HG03097 (cell line): ENCODE data around the gene YPEL5.

Experiments
- ATAC-seq: cut with Tn5 transposase; IDR thresholded peaks from one replicate; pipeline ENCODE4 v1.9.1; 2021; ENCODE audit not compliant: unreplicated experiment, low FRiP score

Gene YPEL5

GRCh38 chr2:30164131-30164925 is 17.5 kb downstream of the YPEL5 start:
- no peak for ATAC-seq

GRCh38 chr2:30165050-30165520 is 18.3 kb downstream of the YPEL5 start:
- ATAC-seq, result peak; percentile 71

- no peak for ATAC-seq
These were observed 18.8 kb downstream of the YPEL5 start for GRCh38 chr2:30165617-30166016.

- no peak for ATAC-seq
These were observed 25.8 kb downstream of the YPEL5 start for GRCh38 chr2:30172627-30173026.

GRCh38 chr2:30177440-30177839 is 30.6 kb downstream of the YPEL5 start:
- ATAC-seq, result no peak

- no peak for ATAC-seq
These were observed 31.1 kb downstream of the YPEL5 start for GRCh38 chr2:30177956-30178355.

- no peak for ATAC-seq
These were observed 32.0 kb downstream of the YPEL5 start for GRCh38 chr2:30178618-30179434.

GRCh38 chr2:30179536-30179935 is 32.7 kb downstream of the YPEL5 start:
- no peak for ATAC-seq

- no peak for ATAC-seq
These were observed 33.4 kb downstream of the YPEL5 start for GRCh38 chr2:30180226-30180625.

- no peak for ATAC-seq
These were observed 34.4 kb downstream of the YPEL5 start for GRCh38 chr2:30181176-30181575.

GRCh38 chr2:30184035-30184434 is 37.2 kb downstream of the YPEL5 start:
- ATAC-seq, result no peak

GRCh38 chr2:30185178-30185577 is 38.4 kb downstream of the YPEL5 start:
- no peak for ATAC-seq

- no peak for ATAC-seq
These were observed 41.5 kb downstream of the YPEL5 start for GRCh38 chr2:30188292-30188691.

- ATAC-seq, result no peak
These were observed 43.8 kb downstream of the YPEL5 start for GRCh38 chr2:30190637-30191036.

GRCh38 chr2:30191107-30191506 is 44.3 kb downstream of the YPEL5 start:
- ATAC-seq, result no peak

GRCh38 chr2:30191819-30192271 is 45.0 kb downstream of the YPEL5 start:
- no peak for ATAC-seq

- ATAC-seq, result no peak
These were observed 45.5 kb downstream of the YPEL5 start for GRCh38 chr2:30192314-30192713.

GRCh38 chr2:30193104-30193681 is 46.4 kb downstream of the YPEL5 start:
- no peak for ATAC-seq

GRCh38 chr2:30194421-30194820 is 47.6 kb downstream of the YPEL5 start:
- no peak for ATAC-seq

GRCh38 chr2:30195016-30195415 is 48.2 kb downstream of the YPEL5 start:
- ATAC-seq, result no peak

- ATAC-seq, result no peak
These were observed 50.9 kb downstream of the YPEL5 start for GRCh38 chr2:30197570-30198192.
